Panc1 (cell line): Measurements from ENCODE around the gene FRMD4A.

Source experiments
- POLR2AphosphoS5 ChIP-seq: IDR thresholded peaks from 2 replicates; pipeline ENCODE4 v1.6.1; 2012; ENCODE audit warnings: mild to moderate bottlenecking, low read depth, low read length, moderate library complexity
- TF ChIP-seq, protein P1 (sequence below), 2 experiments: IDR thresholded peaks; 2 replicates each; pipeline ENCODE4 v1.6.1; 2011 to 2012; ENCODE audit warnings: low read depth in 2 of 2, control low read depth in 1 of 2, low read length in 1 of 2, mild to moderate bottlenecking in 1 of 2, moderate library complexity in 1 of 2; ENCODE audit not compliant: insufficient read depth in 1 of 2
- TF ChIP-seq, protein P2 (sequence below): fragments of 450-650 bp; IDR thresholded peaks from 2 replicates; pipeline ENCODE4 v1.5.1; 2017; ENCODE audit warnings: mild to moderate bottlenecking

DNA sequence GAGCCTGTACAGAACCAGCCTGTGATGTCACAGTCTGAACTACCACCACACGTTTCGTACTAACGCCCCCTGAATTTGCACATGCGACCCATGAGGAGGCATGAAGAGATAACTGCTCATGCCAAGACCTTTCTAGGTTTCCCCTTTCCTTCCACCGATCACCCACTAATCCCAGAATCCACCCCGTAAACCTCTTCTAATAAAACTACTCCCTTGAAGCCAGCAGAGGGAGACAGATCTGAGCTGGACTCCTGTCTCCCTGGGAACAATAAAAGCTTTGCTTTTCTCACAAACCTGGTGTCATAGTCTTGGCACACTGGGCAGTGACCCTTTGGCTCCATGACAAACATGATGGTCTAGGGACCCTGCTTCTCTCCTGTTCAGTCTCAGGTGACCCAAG, 144.5 kb downstream of the FRMD4A start:
- no peak for TF ChIP-seq POLR2AphosphoS5
- TF ChIP-seq, protein P1, sequence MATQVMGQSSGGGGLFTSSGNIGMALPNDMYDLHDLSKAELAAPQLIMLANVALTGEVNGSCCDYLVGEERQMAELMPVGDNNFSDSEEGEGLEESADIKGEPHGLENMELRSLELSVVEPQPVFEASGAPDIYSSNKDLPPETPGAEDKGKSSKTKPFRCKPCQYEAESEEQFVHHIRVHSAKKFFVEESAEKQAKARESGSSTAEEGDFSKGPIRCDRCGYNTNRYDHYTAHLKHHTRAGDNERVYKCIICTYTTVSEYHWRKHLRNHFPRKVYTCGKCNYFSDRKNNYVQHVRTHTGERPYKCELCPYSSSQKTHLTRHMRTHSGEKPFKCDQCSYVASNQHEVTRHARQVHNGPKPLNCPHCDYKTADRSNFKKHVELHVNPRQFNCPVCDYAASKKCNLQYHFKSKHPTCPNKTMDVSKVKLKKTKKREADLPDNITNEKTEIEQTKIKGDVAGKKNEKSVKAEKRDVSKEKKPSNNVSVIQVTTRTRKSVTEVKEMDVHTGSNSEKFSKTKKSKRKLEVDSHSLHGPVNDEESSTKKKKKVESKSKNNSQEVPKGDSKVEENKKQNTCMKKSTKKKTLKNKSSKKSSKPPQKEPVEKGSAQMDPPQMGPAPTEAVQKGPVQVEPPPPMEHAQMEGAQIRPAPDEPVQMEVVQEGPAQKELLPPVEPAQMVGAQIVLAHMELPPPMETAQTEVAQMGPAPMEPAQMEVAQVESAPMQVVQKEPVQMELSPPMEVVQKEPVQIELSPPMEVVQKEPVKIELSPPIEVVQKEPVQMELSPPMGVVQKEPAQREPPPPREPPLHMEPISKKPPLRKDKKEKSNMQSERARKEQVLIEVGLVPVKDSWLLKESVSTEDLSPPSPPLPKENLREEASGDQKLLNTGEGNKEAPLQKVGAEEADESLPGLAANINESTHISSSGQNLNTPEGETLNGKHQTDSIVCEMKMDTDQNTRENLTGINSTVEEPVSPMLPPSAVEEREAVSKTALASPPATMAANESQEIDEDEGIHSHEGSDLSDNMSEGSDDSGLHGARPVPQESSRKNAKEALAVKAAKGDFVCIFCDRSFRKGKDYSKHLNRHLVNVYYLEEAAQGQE (IDR thresholded peaks at IDR 0.05; ENCODE audit: insufficient read depth in 1 of 2, low read depth in 2 of 2, low read length in 1 of 2): no peak
- TF ChIP-seq, protein P2, sequence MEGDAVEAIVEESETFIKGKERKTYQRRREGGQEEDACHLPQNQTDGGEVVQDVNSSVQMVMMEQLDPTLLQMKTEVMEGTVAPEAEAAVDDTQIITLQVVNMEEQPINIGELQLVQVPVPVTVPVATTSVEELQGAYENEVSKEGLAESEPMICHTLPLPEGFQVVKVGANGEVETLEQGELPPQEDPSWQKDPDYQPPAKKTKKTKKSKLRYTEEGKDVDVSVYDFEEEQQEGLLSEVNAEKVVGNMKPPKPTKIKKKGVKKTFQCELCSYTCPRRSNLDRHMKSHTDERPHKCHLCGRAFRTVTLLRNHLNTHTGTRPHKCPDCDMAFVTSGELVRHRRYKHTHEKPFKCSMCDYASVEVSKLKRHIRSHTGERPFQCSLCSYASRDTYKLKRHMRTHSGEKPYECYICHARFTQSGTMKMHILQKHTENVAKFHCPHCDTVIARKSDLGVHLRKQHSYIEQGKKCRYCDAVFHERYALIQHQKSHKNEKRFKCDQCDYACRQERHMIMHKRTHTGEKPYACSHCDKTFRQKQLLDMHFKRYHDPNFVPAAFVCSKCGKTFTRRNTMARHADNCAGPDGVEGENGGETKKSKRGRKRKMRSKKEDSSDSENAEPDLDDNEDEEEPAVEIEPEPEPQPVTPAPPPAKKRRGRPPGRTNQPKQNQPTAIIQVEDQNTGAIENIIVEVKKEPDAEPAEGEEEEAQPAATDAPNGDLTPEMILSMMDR: peak; percentile 49
